B cell (primary cell): Measurements from ENCODE around the gene RABGAP1L. TPM values are rescaled to one million over a fixed set of nuclear protein-coding genes. Genes with fewer than 3 reads are reported as not detected.

Source experiments
- ATAC-seq: fragments of 200-7000 bp; cut with Tn5 transposase; one replicate; pipeline ENCODE4 v1.10.0; 2021; ENCODE audit warnings: low read depth, mild to moderate bottlenecking, moderate number of reproducible peaks, moderate library complexity
- CTCF ChIA-PET: fragments of 350-600 bp; sonication (Branson Sonifier 250); formaldehyde crosslinking; loops from one replicate; lab custom pipeline; 2021; ENCODE audit warnings: antibody characterized with exemption, inconsistent platforms; lab: Charles Lee
- POLR2A ChIA-PET: fragments of 350-600 bp; sonication (Branson Sonifier 250); formaldehyde crosslinking; loops from one replicate; lab custom pipeline; 2021; ENCODE audit warnings: antibody characterized with exemption; lab: Charles Lee
- DNase-seq: peaks from one replicate; pipeline ENCODE4 v3.0.0; 2013
- H2AFZ ChIP-seq: 2 replicates; pipeline ENCODE4 v1.6.1; 2012; ENCODE audit warnings: mild to moderate bottlenecking, low read depth, low read length; ENCODE audit not compliant: insufficient read depth, poor library complexity, severe bottlenecking
- H3K27ac ChIP-seq, 2 donors: 1 replicate in 1 of 2; 2 replicates in 1 of 2; pipeline ENCODE4 v1.5.1; 2012 to 2013; ENCODE audit warnings: low read length in 2 of 2, mild to moderate bottlenecking in 2 of 2, moderate library complexity in 1 of 2
- H3K27me3 ChIP-seq, 4 experiments: fragments of 200-600 bp in 1 of 4; sonication (generic) in 1 of 4; replicated peaks in 1 of 4; 1 replicate in 2 of 4; 2 replicates in 2 of 4; pipeline versions ENCODE4 v1.6.1 to v1.7.0; 2013 to 2016; ENCODE audit warnings: low read length in 3 of 4, mild to moderate bottlenecking in 2 of 4, mixed read lengths in 1 of 4, moderate library complexity in 1 of 4; ENCODE audit not compliant: insufficient read depth in 4 of 4, control insufficient read depth in 3 of 4; ENCODE audit errors: control extremely low read depth in 1 of 4
- H3K36me3 ChIP-seq, 2 experiments: replicated peaks in 1 of 2; 1 replicate in 1 of 2; 2 replicates in 1 of 2; pipeline versions ENCODE4 v1.6.1 to v1.7.1; 2013; ENCODE audit warnings: low read length in 1 of 2; ENCODE audit not compliant: insufficient read depth in 2 of 2, control insufficient read depth in 1 of 2; ENCODE audit errors: control extremely low read depth in 1 of 2, extremely low read depth in 1 of 2
- H3K4me1 ChIP-seq, 2 donors: fragments of 200-600 bp in 1 of 2; sonication (generic) in 1 of 2; 1 replicate in 1 of 2; 2 replicates in 1 of 2; pipeline versions ENCODE4 v1.5.1 to v1.6.1; 2013 to 2017; ENCODE audit warnings: low read length in 2 of 2; ENCODE audit not compliant: control insufficient read depth in 2 of 2, insufficient read depth in 2 of 2
- H3K4me2 ChIP-seq: replicated peaks from 2 replicates; pipeline ENCODE3; 2012; ENCODE audit warnings: mild to moderate bottlenecking, low read depth, low read length; ENCODE audit not compliant: poor library complexity, severe bottlenecking
- H3K4me3 ChIP-seq, 5 experiments: fragments of 200-600 bp in 1 of 5; sonication (generic) in 1 of 5; 1 replicate in 3 of 5; 2 replicates in 2 of 5; pipeline versions ENCODE4 v1.5.1 to v1.7.0; 2011 to 2016; ENCODE audit warnings: low read length in 4 of 5, mild to moderate bottlenecking in 4 of 5, low read depth in 2 of 5, control low read depth in 1 of 5, moderate library complexity in 1 of 5; ENCODE audit not compliant: insufficient read depth in 1 of 5; ENCODE audit errors: control extremely low read depth in 1 of 5, extremely low read depth in 1 of 5
- H3K79me2 ChIP-seq: fragments of 200-600 bp; sonication (generic); one replicate; pipeline ENCODE4 v1.6.0; 2016; ENCODE audit warnings: low read length; ENCODE audit not compliant: control insufficient read depth, insufficient read depth
- H3K9ac ChIP-seq: fragments of 200-600 bp; sonication (generic); 2 replicates; pipeline ENCODE4 v1.6.1; 2017; ENCODE audit warnings: mild to moderate bottlenecking, low read length, moderate library complexity
- H3K9me3 ChIP-seq, 3 donors: one replicate each; pipeline versions ENCODE4 v1.6.1 to v1.7.1; 2013; ENCODE audit warnings: low read length in 2 of 3; ENCODE audit not compliant: control insufficient read depth in 2 of 3, insufficient read depth in 1 of 3; ENCODE audit errors: control extremely low read depth in 1 of 3
- H4K20me1 ChIP-seq: 2 replicates; pipeline ENCODE4 v1.6.0; 2012; ENCODE audit warnings: mild to moderate bottlenecking, low read length; ENCODE audit not compliant: insufficient read depth, control insufficient read depth, poor library complexity, severe bottlenecking
- H3K27ac Mint-ChIP-seq: one replicate; pipeline ENCODE4 v1.8.0; 2021; ENCODE audit warnings: mixed read lengths
- H3K27me3 Mint-ChIP-seq: one replicate; pipeline ENCODE4 v1.8.0; 2021; ENCODE audit warnings: mixed read lengths
- H3K4me1 Mint-ChIP-seq: one replicate; pipeline ENCODE4 v1.8.0; 2021; ENCODE audit warnings: mixed read lengths
- H3K4me3 Mint-ChIP-seq: one replicate; pipeline ENCODE4 v1.8.0; 2021; ENCODE audit warnings: mixed read lengths
- H3K9me3 Mint-ChIP-seq: one replicate; pipeline ENCODE4 v1.8.0; 2022; ENCODE audit warnings: mixed read lengths; ENCODE audit not compliant: insufficient read depth
- CTCF ChIP-seq: fragments of 200-600 bp; IDR thresholded peaks from one replicate; pipeline ENCODE4 v1.8.0; 2022; ENCODE audit warnings: antibody characterized with exemption, mild to moderate bottlenecking
- EZH2 ChIP-seq: IDR thresholded peaks from 2 replicates; pipeline ENCODE4 v1.6.1; 2012; ENCODE audit warnings: borderline replicate concordance, low read depth, mild to moderate bottlenecking, moderate library complexity, low read length; ENCODE audit not compliant: insufficient read depth, poor library complexity, severe bottlenecking
- WGBS: methylation state at CpG from one replicate; pipeline ENCODE4 v1.1.5; 2013; ENCODE audit warnings: missing lambda C conversion rate; ENCODE audit not compliant: insufficient coverage; 5-methylcytosine and 5-hydroxymethylcytosine counted together
- intact Hi-C: fragments of 100-400 bp; cut with micrococcal nuclease; formaldehyde crosslinking; loops from one replicate; pipeline ENCODE4 v1.10.0; 2022
- polyA plus RNA-seq: library from polyadenylated mRNA; depleted of rRNA; stranded (reverse); fragments of >200 nt; gene quantifications from 2 replicates; pipeline ENCODE4 v1.2.3, GENCODE V29; 2012
- total RNA-seq, 2 donors: library from RNA; stranded (reverse); fragments of 120-200 nt in 1 of 2; gene quantifications; 1 replicate in 1 of 2; 2 replicates in 1 of 2; pipeline versions ENCODE4 v1.2.3 to v1.2.4, GENCODE V29; 2013 to 2022

RABGAP1L gene
- total and polyA plus RNA-seq, 2 donors (not counting 1 experiment from before 2014, with no cell fraction given) = 34.9 to 159 TPM

GRCh38 chr1:175015243-175015642 lies 855.9 kb downstream of the RABGAP1L start:
- Histone ChIP-seq H3K36me3 (peaks cover 1 to 75% of the 10 kb centered on the region in 2 experiments), H3K27me3 (no peaks in the 10 kb centered on the region), H3K27ac (no peak overlapping the region), H3K9ac (no peak overlapping the region), H3K79me2 (no peaks in the 10 kb centered on the region), H4K20me1 (no peaks in the 10 kb centered on the region), H3K4me1 (no peaks in the 10 kb centered on the region), H3K4me2 (no peak overlapping the region), H3K9me3 (no peaks in the 10 kb centered on the region), H3K4me3 (no peak overlapping the region), H2AFZ (no peak overlapping the region)
- intact Hi-C loops = no loop called here
- ChIA-PET CTCF (no interaction called here), POLR2A (interaction anchor here (0.7 to 1.9 kb wide), 2 partner anchors 14 to 15 kb away, joined by 4 read pairs; partner anchors contain the start of gene CACYBP)
- WGBS = 95% methylated on average over 2 of the region's 4 CpGs
- TF ChIP-seq CTCF (no peak), EZH2 (no peak)
- ATAC-seq (no peak), DNase-seq (no peak)
- H3K9me3 Mint-ChIP-seq = no peaks in the 10 kb centered on the region
- H3K4me3 Mint-ChIP-seq = no peak overlapping the region
- peaks cover 2% of the 10 kb centered on the region for H3K4me1 Mint-ChIP-seq
- H3K27ac Mint-ChIP-seq = no peak overlapping the region
- H3K27me3 Mint-ChIP-seq = no peaks in the 10 kb centered on the region

- POLR2A ChIA-PET = no interaction called here
- no peak overlapping the region for H3K4me3 Mint-ChIP-seq
- ATAC-seq = no peak
- Histone ChIP-seq H3K27me3 (no peaks in the 10 kb centered on the region), H3K4me1 (peaks cover 10 to 15% of the 10 kb centered on the region in 2 donors), H3K27ac (no peak overlapping the region), H3K4me2 (no peak overlapping the region), H2AFZ (no peak overlapping the region), H4K20me1 (no peaks in the 10 kb centered on the region), H3K79me2 (peaks cover 24% of the 10 kb centered on the region), H3K9ac (no peak overlapping the region), H3K4me3 (no peak overlapping the region), H3K9me3 (peaks cover 0 to 5% (median 1%) of the 10 kb centered on the region in 3 donors), H3K36me3 (peaks cover 0 to 42% of the 10 kb centered on the region in 2 experiments)
- peaks cover under 1% of the 10 kb centered on the region for H3K9me3 Mint-ChIP-seq
- H3K4me1 Mint-ChIP-seq = peaks cover 29% of the 10 kb centered on the region
- DNase-seq = no peak
- CTCF ChIA-PET = no interaction called here
- intact Hi-C loops = no loop called here
- no peaks in the 10 kb centered on the region for H3K27me3 Mint-ChIP-seq
- H3K27ac Mint-ChIP-seq = no peak overlapping the region
- WGBS = 100% methylated on average over 1 of the region's 3 CpGs
- no peak for TF ChIP-seq CTCF
- no peak for TF ChIP-seq EZH2
Observed at GRCh38 chr1:175019524-175019923, 860.2 kb downstream of the RABGAP1L start.
